K562 (cell line): ENCODE measurements around the gene PTGES3. TPM values are rescaled to one million over a fixed set of nuclear protein-coding genes. Genes with fewer than 3 reads are reported as not detected.
A peak's percentile ranks its signal among the peaks of the same experiment; 100 is the strongest.

ENCODE experiments used
- MAFK ChIP-seq: IDR thresholded peaks from 2 replicates; pipeline ENCODE4 v1.6.1; 2011; ENCODE audit warnings: low read length, improper control_type of control experiment
- MTF1 ChIP-seq: fragments of 250-450 bp; sonication (Bioruptor Pico); IDR thresholded peaks from 2 replicates; pipeline ENCODE4 v1.9.0; 2021; ENCODE audit warnings: moderate library complexity, mild to moderate bottlenecking, inconsistent platforms, borderline replicate concordance
- MYNN ChIP-seq, 2 experiments: sonication (generic); formaldehyde crosslinking in 1 of 2; IDR thresholded peaks; 2 replicates each; pipeline versions ENCODE4 v1.5.0 to v1.6.1; 2016 to 2020; ENCODE audit warnings: antibody characterized with exemption in 1 of 2, missing genetic modification reagents in 1 of 2
- PTRF ChIP-seq: fragments of 450-650 bp; IDR thresholded peaks from 2 replicates; pipeline ENCODE4 v1.6.1; 2016; ENCODE audit warnings: mild to moderate bottlenecking, missing genetic modification characterization, missing compliant biosample characterization
- ZC3H4 ChIP-seq: sonication (generic); formaldehyde crosslinking; IDR thresholded peaks from 2 replicates; pipeline ENCODE4 v1.9.0; 2021; ENCODE audit warnings: missing genetic modification reagents, borderline replicate concordance
- ZNF121 ChIP-seq: sonication (generic); formaldehyde crosslinking; conservative IDR thresholded peaks from 2 replicates; pipeline ENCODE4 v1.8.0; 2022; ENCODE audit warnings: missing genetic modification reagents
- ZNF445 ChIP-seq: fragments of 250-450 bp; sonication (Bioruptor Pico); IDR thresholded peaks from 2 replicates; pipeline ENCODE4 v1.4.0; 2020; ENCODE audit warnings: low read depth, mild to moderate bottlenecking, moderate library complexity
- polyA plus RNA-seq, 8 experiments: library from polyadenylated mRNA; depleted of rRNA in 4 of 8; stranded (reverse) in 5 of 8; unstranded in 3 of 8; fragments of >200 nt; fragmentation: Nextera tagmentation in 2 of 8; fragmentation: Illumina TruSeq in 1 of 8; extraction: Ambion mirVana in 2 of 8; extraction: Trizol in 1 of 8; gene quantifications; 2 replicates each; pipeline versions ENCODE4 v1.2.1 to v1.2.3, GENCODE V29; 2011 to 2014; ENCODE audit warnings: inconsistent platforms in 1 of 8, missing spikeins in 1 of 8
- total RNA-seq, 7 experiments: library from RNA; depleted of rRNA in 6 of 7; stranded (reverse); fragments of >200 nt in 6 of 7; fragmentation: Illumina TruSeq in 2 of 7; extraction: Trizol in 2 of 7; gene quantifications; 2 replicates each; pipeline versions ENCODE4 v1.2.1 to v1.2.3, GENCODE V29; 2011 to 2021; ENCODE audit warnings: low replicate concordance in 1 of 7

Gene PTGES3
- total and polyA plus RNA-seq, 9 of the 15 experiments (the other 6 are each of a cell fraction or from before 2014, with no cell fraction given) = 163 to 501 (median 213) TPM

- TF ChIP-seq PTRF (tag) (no peak), ZNF121 (CRISPR knock-in tag) (no peak), MTF1 (CRISPR knock-in tag) (no peak), ZNF445 (CRISPR knock-in tag) (0 out of 2 replicates have a peak, but pooled peaks have one; percentile 25), MYNN (IDR thresholded peaks at IDR 0.05) (no peak), MYNN (CRISPR knock-in tag; IDR thresholded peaks at IDR 0.05) (no peak), MAFK (peak; percentile 63; the same call in 1 of the 2 replicates), ZC3H4 (no peak; the same call in 1 of the 2 replicates)
These were observed 52.0 kb downstream of the PTGES3 start (continued) for GRCh38 chr12:56635806-56636674.
